ENCODE data around the gene MORN2.
"Not testable (repeated sequence)": the region's sequence is repeated elsewhere in the genome, so short reads cannot be mapped to it uniquely, and the experiment has no call there.

Gene MORN2

GRCh38 chr2:38875576-38876367, at the start of gene MORN2, which contains the start of gene DHX57:
Gene MORN2, plus strand, starts transcription at chr2:38875976.
Gene DHX57, minus strand, starts transcription at chr2:38875934. Its CDS starts 7,529 bp downstream, at chr2:38868405.
- DNase-seq (ENCODE audit: low spot score) = peak; percentile 92

GRCh38 chr2:38827539-38828145, 48.1 kb upstream of the MORN2 start:
- not testable (repeated sequence) for DNase-seq (ENCODE audit: low spot score)

- DNase-seq (ENCODE audit: low spot score) = no peak
Measured at GRCh38 chr2:38828460-38828859, 47.3 kb upstream of the MORN2 start.

- DNase-seq (ENCODE audit: low spot score) = no peak
Measured at GRCh38 chr2:38829971-38830370, 45.8 kb upstream of the MORN2 start.

- no peak for DNase-seq (ENCODE audit: low spot score)
Measured at GRCh38 chr2:38830526-38831159, 45.1 kb upstream of the MORN2 start.

- DNase-seq (ENCODE audit: low spot score) = no peak
Measured at GRCh38 chr2:38835015-38835601, 40.7 kb upstream of the MORN2 start.

GRCh38 chr2:38835990-38836389, 39.8 kb upstream of the MORN2 start:
- peak; percentile 14 for DNase-seq (ENCODE audit: low spot score)

- DNase-seq (ENCODE audit: low spot score) = no peak
Measured at GRCh38 chr2:38836791-38837190, 39.0 kb upstream of the MORN2 start.

- DNase-seq (ENCODE audit: low spot score) = no peak
Measured at GRCh38 chr2:38850045-38850444, 25.7 kb upstream of the MORN2 start.

- no peak for DNase-seq (ENCODE audit: low spot score)
Measured at GRCh38 chr2:38856165-38856564, 19.6 kb upstream of the MORN2 start.

GRCh38 chr2:38862476-38862875, 13.3 kb upstream of the MORN2 start:
- no peak for DNase-seq (ENCODE audit: low spot score)

GRCh38 chr2:38863061-38863695, 12.6 kb upstream of the MORN2 start:
- no peak for DNase-seq (ENCODE audit: low spot score)

- DNase-seq (ENCODE audit: low spot score) = no peak
Measured at GRCh38 chr2:38866773-38867443, 8.9 kb upstream of the MORN2 start.

- no peak for DNase-seq (ENCODE audit: low spot score)
Measured at GRCh38 chr2:38871432-38871831, 4.3 kb upstream of the MORN2 start.

GRCh38 chr2:38873763-38874162, 2.0 kb upstream of the MORN2 start:
- no peak for DNase-seq (ENCODE audit: low spot score)

GRCh38 chr2:38875227-38875575, 575 bp upstream of the MORN2 start:
- DNase-seq (ENCODE audit: low spot score) = no peak

GRCh38 chr2:38876407-38876806, 631 bp downstream of the MORN2 start:
- no peak for DNase-seq (ENCODE audit: low spot score)

- DNase-seq (ENCODE audit: low spot score) = no peak
Measured at GRCh38 chr2:38886063-38886462, 10.3 kb downstream of the MORN2 start.

- DNase-seq (ENCODE audit: low spot score) = no peak
Measured at GRCh38 chr2:38887347-38887746, 11.6 kb downstream of the MORN2 start.

GRCh38 chr2:38887902-38888554, 12.3 kb downstream of the MORN2 start:
- no peak for DNase-seq (ENCODE audit: low spot score)

GRCh38 chr2:38889045-38889444, 13.3 kb downstream of the MORN2 start:
- no peak for DNase-seq (ENCODE audit: low spot score)
